Measurements from ENCODE around the gene ADD1. TPM values are rescaled to one million over a fixed set of nuclear protein-coding genes. Genes with fewer than 3 reads are reported as not detected.
A peak's percentile ranks its signal among the peaks of the same experiment; 100 is the strongest.

ADD1 gene
- total RNA-seq, 1 donor from 2014 or later, result 213 TPM

DNA sequence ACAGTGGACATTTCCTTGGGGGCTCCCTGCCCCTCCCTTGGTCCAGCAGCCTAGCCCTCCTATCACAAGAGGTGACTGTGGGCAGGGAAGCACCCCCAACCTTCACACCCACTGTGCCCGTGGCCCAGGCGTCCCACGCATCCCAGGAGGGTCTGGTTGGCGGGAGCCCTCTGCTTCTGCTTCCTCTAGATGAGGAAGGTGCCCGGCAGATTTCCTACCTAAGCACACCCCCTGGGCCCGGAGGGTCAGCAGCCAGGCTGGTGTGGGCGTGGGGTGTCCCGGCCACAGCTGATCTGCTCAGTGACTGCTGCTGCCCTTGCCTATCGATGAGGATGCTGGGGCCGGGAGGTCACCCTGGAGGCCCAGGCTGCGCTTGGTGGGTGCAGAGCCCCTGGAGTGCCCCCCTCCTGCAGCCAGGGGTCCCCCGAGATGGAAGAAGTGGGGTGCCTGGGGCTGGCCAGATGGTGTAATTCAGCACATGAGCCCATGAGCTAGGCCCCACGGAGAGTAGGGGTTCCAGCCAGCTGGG, 38.6 kb upstream of the ADD1 start:
- intact Hi-C loops (cut with DNase I), result no loop called here
- no peak for DNase-seq (ENCODE audit: low spot score)

DNA sequence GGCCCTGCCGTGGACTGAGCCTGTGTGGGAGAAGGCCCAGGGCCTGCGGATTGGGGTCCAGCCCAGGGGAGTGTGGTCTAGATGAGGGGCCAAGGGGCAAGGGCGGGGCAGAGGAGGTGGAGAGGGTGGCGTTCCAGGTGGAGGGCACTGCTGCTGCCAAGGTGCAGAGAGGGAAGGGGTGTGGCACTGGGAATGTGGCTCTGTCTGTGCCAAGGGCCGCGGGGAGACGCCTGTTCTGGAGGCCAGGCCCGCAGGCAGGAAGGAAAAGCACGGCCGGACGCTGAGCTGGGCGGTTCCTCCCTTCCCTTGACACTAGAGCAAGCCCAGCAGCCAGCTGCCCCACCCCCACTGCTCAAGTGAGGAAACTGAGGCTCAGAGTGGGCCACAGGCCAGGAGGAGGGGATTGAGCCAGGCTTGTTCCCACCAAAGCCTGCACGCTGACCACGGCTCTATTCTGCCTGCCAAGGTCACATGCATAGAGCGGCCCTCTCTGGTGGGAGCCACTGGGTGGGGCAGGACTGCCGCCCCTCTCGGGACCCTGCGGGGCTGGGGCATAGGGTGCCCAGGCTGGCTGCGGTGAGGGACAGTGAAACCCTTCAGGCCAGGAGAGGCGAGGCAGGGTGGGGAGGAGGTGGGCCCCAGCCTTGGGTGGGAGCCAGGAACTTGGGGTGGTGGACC, 37.8 kb upstream of the ADD1 start:
- no peak for DNase-seq (ENCODE audit: low spot score)
- intact Hi-C loops (cut with DNase I), result no loop called here

DNA sequence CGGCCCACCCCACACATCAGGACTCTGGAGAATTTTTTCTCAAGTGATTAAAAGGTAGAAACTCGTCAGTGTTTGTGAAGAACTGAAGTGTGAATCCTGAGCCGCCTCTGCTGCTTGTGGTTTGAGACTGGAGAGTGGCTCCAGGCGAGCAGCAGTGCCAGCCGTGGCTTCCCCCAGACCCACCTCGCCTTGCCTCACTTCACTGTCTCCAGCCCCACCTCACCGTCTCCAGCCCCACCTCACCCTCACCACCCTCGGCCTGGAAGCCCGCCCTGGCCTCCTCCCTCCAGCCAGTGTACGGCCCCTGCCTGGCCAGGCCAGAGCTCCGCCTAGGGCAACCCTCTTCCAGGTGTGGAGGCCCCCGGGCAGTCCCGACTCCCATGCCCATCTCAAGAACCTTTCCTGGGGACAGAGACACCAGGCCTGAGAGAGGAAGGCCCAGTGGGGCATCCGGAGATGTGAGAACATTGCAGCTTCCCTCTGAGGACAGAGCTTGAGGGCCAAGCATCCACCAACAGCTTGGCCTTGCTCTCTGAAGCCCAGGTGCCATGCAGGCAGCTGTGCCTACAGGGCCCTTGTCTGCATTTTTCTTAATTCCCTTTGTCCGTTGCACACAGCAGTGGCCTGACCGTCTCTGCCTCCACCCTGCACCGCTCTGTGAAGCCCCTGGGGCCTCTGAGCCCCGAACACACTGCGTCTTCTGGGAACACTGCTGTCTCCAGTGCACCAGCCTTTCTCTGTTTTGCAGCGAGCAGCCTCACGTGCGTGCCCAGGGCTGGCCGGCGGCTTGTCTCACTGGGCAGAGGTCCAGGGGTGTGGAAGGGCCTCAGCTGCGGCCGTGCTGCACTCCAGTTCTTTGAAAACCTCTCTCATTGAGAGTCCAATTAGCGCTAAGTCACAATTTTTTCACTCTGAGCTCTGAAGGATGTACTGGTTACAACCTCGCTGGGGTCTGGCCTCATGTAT, 37.0 kb upstream of the ADD1 start:
- intact Hi-C loops (cut with DNase I), result no loop called here
- no peak for DNase-seq (ENCODE audit: low spot score)

DNA sequence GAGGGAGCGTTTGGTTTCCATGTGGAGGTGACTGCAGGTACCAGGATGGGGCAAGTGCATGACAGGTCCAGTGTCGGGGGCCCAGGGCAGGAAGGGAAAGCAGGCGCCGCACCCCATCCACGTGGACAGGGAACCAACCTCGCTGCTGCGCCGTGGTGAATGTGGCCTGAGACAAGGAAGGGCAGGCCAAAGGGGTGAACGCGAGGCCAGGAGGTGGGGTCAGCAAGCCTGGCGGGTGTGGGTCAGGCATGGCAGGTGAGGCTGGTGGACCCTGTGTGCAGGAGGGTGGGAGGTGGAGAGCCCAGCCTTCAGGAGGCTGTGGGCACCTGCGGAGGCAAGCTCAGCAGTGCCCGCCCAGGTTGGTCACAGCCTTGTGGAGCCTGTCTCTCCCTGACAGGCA, 36.1 kb upstream of the ADD1 start:
- no peak for DNase-seq (ENCODE audit: low spot score)

DNA sequence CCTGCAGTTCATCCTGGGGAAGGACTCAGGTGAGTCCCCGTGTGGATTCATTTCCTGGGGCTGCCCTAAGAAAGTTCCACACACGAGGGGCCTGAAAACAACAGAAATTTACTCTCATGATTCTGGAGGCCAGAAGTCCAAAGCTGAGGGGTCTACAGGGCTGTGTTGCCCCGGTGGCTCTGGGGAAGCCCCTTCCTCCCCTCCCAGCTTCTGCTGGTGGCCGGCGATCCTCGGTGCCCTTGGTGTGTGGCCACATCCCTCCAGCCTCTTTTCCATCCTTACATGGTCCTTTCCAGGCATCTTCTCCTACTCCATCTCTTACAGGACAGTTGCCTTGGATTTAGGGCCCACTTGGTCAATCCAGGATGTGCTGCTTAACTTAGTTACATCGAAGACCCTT, 35.6 kb upstream of the ADD1 start:
- no peak for DNase-seq (ENCODE audit: low spot score)
- intact Hi-C loops (cut with DNase I), result no loop called here

More for the DNA sequence above, 36.1 kb upstream of the ADD1 start:
- intact Hi-C loops (cut with DNase I), result no loop called here

DNA sequence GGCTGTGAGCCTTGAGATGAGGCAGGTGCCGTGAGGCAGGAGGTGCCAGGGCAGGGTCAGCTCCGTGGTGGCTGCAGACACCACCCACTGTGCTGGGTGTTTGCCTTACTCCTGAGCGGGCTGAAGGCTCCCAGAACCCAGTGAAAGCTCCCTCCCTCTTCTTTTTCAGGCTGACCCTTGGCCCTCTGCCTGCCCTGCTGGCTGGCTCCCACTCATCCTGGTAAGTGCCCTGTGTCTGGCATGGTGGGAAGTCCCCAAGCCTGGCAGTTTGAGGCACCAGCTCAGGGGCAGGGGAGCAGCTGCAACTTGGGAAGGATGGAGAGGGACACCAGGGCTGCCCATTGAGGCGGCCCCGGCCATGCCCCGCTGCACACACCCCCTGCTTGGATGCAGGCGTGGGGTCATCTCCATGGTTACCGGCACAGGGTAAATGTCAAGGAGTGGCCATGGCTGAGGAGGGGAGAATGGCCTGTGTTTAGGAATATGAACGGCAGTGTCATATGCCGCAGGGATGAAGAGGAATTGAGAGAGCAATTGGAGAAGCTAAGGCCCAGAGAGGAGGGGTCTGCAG, 33.9 kb upstream of the ADD1 start:
- DNase-seq (ENCODE audit: low spot score), result no peak

DNA sequence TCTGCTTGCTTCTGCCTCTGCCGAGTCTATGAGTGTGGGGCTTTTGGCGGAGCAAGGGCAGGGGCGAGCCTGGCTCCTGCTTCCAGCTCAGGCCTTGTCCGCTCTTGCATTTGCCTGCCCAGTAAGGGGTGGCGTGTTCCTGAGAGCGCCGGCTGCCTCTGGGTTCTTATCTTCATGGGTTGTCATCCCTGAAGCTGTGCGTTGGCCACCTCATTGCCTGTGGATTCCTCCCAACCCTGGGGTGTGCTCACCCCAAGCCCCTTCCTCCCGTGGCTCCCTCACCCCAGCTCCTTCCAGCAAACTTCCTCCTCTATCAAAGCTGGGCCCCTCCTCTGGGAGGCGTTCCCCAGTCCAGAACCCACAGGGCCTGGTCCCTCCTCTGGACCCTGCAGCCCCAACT, 33.3 kb upstream of the ADD1 start:
- no peak for DNase-seq (ENCODE audit: low spot score)
- intact Hi-C loops (cut with DNase I), result no loop called here

More for the DNA sequence above, 33.9 kb upstream of the ADD1 start:
- intact Hi-C loops (cut with DNase I), result no loop called here

DNA sequence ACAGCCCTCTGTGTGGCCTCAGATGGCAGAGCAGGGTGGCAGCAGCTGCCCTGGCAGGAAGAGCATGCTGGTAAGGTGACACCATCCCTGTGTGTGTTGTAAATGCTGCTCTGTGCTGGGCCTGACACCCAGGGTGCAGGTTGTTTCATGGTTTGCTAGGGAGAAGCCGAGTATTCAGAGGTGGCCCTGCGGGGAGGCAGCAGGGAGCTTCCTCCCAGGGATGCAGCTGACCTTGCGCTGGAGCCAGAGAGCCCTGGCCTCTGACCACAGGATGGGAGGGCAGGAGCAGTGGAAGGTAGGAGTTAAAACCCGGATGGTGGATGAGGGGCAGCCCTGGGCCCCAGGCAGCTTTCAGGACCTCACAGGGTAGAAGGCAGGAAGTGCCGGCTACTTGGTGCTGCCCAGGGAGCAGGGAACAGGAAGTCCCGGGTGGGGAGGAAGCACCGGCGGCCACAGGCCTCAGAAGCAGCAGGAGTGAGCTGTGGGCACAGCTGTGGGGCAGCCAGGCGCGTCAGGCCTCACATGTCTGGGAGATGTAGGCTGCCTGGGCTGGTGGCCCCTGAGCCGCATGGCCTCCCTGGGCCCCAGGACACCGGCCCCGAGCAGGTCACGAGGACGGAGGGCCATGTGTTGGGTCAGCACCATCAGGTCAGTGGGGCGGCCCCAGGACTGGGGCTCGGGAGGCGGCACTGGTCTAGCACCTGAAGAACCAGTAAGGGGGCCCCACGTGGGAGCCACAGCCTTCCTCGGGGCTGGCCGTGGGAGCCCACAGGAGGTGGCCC, 31.6 kb upstream of the ADD1 start:
- peak; percentile 93 for DNase-seq (ENCODE audit: low spot score)
- intact Hi-C loops (cut with DNase I), result no loop called here

DNA sequence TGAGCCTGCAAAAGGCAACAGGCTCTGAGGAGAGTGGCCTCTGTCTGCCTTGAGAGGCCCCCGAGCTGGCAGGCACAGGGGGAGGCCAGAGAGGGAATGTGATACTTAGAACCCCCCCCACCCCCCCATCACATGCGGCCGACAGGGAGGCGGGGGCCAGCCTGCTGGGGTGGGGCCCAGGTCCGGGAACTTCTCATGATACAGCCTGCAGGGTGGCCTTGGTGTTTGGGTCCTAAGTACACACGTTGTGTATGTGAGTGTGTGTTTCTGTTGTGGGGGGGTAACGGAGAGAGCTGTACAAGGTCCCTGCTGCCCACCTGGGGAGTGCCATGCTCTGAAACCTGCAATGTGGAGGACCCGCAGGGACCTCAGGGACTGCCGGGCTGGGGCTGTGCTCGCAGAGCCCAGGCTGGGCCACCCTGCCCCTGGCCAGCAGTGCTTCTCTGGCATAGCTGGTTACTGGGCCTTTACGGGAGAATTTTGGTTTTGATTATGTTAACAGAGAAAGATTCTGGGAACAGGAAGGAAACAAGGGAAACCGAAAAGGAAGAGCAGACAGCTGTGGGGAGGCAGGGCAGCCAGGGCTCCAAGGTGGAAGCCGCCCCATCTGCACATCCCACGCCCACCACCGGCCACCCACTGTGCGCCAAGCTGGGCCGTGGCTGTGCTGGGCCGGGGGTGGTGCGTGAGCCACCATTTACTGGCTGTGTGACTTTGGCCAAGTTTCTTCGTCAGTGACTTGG, 30.9 kb upstream of the ADD1 start:
- intact Hi-C loops (cut with DNase I), result no loop called here
- no peak for DNase-seq (ENCODE audit: low spot score)

DNA sequence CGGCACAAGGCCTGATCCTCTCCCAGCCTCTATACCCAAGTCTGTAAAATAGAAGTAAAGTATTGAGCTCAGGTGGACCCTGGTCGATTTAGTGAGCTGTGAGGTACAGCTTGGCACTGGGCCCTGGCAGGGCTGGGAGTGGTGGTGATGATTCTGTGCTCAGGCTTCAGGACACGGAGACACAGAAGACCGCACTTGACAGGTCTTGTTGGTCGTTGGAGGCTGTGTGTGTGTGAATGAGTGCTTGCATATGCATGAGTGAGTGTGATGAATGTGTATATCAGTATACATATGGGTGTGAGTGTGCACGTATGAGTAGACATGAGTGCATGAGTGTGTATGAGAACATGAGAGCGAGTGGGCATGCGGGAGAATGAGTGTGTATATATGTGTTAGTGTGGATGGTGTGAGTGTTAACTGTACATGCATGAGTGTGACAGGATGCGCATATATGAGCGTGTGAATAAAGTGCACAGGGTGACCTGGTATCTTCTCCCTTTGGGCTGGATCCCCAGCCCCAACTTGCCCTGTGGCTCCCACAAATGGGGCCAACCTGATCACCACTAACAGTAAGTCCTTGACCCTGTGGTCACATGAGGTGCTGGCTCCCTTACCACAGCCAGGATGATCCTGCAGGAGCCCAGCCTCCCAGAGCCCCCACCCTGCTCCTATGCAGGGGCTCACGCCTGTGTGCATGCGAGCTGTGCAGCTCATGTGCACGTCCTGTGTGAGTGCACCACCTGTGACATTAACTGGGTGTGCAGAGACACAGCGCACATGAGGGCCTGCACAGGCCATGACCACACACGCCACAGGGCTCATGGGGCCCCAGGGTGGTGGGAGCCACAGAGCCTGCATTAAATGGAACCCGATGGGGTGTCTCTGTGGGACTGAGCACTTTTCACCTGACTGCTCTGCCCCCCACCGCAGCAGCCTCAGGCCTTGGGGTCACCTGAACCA, 29.9 kb upstream of the ADD1 start:
- intact Hi-C loops (cut with DNase I), result no loop called here
- no peak for DNase-seq (ENCODE audit: low spot score)

DNA sequence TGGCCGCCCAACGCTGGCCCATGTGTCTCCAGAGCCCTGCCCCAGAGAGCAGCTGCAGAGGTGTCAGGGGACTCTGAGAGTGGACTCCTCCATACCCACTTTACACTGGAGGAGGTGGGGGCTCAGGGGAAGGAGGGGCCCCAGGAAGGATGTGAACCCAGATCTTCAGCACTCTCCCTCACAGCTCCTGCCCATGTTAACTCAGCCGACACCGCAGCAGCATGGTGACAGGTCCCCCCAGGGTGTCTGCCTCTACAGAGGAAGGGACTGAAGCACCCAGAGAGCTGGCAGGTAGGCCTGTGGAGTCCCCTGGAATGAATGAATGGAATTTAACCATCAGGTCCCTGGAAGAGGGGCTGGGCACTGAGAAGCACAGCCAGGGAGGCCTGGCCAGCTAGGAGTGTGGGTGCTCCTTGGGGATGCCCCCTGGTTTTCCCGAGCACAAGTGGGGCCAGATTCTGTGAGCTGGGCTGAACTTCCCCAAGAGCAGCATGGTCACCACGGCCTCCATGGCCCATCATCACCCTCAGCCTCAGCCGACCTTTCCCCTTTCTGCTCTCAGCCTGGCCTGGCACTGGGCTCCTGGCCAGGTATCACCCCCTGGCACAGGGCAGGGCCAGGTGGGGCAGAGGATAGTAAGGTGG, 28.9 kb upstream of the ADD1 start:
- intact Hi-C loops (cut with DNase I), result no loop called here
- DNase-seq (ENCODE audit: low spot score), result no peak

DNA sequence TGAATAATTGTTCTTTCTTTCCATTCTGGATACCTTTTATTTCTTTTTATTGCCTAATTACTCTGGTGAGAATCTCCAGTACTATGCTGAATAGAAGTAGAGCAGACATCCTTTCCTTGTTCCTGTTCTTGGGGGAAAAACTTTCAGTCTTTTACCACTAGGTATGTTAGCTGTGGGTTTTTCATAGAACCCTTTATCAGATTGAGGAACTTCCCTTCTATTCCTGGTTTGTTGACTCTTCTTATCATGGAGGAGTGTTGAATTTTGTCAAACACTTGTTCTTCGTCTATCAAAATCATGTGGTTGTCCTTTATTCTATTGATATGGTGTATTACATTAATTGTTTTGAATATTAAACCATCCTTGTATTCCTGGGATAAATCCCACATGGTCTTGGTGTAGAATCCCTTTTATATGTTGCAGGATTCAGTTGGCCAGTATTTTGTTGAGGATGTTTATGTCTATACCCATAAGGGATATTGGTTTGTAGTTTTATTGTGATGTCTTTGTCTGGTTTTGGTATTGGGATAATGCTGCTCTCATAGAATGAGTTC, 27.2 kb upstream of the ADD1 start:
- DNase-seq (ENCODE audit: low spot score), result no peak
- intact Hi-C loops (cut with DNase I), result no loop called here

DNA sequence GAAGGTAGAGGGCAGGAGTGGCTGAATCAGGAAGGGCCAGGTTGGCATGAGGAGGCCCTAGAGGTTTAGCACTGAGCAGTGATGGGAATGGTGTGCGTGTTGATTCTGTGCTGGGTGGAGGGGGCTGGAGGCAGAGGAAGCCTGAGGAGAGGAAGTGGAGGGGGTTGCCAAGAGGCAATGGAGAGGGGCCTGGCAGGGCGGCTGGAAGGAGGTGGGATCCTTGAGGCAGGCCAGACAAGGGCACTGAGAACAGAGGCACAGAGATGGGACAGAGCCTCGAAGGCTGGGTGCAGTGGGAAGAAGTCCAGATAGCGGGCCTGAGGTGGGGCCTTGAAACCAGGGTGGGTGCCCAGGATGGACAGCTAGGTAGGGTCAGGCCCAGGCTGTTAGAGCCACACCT, 26.5 kb upstream of the ADD1 start:
- no peak for DNase-seq (ENCODE audit: low spot score)
- intact Hi-C loops (cut with DNase I), result no loop called here

DNA sequence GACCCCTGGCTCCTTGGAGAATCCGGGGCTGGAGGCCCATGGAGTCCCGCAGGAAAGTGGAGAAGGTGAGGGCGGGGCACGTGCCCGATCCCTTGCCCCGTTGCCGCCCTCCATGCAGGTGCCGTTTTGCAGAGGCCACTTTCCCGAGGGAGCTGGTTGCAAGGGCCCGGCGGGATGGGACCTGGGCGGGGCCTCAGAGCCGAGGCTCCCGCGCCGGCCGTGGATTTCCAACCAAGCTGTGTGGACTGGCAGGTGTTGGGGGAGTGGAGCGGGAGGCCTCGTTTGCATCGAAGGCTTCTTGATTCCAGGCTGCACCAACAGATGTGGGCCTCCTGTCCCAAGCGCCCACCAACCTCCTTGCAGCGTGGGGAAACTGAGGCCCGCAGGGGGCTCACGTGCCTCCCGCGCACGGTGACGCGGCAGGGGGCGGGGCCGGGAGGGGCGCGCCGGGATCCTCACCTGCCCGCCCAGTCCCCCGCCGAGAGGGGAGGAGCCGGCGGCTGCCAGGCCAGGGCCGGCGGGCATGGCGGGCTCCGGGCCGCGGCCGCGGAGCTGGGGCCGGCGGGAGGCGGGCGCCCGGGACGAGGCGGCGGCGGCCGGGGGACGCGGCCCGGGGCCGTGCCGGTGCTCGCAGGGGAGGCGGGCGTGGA, 25.8 kb upstream of the ADD1 start:
- intact Hi-C loops (cut with DNase I), result no loop called here
- no peak for DNase-seq (ENCODE audit: low spot score)

DNA sequence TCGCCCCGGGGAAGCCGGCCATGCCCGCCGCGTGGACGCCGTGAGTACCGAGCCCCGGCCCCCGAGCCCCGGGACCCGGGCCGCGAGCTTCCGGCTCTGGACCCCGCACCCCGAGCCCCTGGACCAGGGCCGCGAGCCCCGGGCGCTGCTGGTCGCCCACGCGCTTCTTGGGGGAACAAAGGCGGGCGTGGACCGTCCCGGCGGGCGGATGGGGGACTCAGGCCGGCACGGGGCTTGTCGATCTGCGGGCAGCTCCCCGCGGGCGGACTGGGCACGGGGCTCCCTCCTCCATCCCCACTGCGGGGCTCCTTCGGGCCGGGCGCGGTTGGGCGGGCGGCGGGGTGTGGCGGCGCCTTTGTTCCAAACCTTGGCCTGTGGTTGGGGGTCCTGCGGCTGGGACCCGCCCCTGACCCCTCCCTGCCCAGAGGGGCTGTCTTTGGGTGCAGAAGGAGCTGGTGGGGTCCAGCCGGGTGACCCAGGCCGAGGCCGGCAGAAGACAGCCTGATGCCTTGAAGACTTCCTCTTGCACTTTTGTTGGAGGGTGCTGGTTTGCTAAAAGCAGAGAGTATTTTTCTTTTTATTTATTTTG, 25.2 kb upstream of the ADD1 start:
- DNase-seq (ENCODE audit: low spot score), result no peak
- intact Hi-C loops (cut with DNase I), result no loop called here
